GM19025 (cell line): Measurements from ENCODE around the gene C19orf44.

Experiments
- ATAC-seq: cut with Tn5 transposase; IDR thresholded peaks from one replicate; pipeline ENCODE4 v1.9.1; 2021; ENCODE audit warnings: mild to moderate bottlenecking, low read depth, moderate library complexity; ENCODE audit not compliant: unreplicated experiment

C19orf44 gene

DNA sequence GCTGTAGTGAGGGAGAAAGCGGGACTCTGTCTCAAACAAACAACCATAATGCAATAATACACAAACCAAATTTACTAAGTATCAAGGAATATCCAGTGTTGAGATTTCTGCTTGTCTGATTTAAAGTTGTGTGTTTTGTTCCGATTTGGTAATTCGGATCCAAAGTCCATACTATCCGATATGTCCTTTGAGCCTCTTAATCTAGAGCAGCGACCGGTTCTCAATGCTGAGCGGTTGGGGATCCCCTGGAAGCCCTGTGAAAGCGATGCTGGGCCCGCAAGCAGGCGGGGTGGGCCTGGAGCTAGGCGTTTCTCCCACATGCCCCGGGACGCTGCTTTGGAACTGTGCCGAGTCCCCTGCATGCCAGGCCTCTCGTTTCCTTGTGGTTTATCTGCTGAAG lies 20.2 kb downstream of the C19orf44 start:
- ATAC-seq, result no peak

DNA sequence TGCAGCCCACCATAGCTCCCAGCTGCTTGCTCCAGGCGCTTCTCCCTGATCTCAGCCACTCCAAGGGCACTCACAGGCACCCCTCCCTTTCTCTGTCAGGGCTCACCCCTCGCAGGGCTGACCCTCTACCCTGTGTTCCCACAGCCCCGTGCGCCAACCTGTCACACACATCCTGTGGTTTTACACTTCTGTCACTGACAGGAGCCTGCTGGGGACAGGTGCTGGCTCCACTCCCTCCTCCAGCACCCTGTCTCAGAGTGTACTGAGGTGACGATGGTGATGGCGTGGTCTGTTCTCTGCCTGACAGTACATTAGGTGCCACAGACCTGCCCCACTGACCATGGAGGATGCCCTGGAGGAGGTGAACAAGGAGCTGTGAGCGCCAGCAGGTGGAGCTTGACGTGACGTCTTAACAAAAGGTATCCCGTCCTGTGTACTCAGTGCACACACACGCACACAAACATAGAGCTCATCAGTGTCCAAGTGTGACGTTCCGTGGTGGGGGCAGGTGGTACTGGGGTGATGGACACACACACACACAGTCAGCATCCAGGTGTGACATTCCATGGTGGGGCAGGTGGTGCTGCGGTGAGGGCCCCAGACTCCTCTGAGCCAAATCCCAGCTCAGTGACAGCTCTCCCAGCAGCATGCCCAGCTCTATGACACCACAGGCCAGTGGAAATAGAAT lies 20.9 kb downstream of the C19orf44 start:
- no peak for ATAC-seq

GRCh38 chr19:16518061-16518460 lies 21.9 kb downstream of the C19orf44 start:
- no peak for ATAC-seq

GRCh38 chr19:16518483-16519229 lies 22.5 kb downstream of the C19orf44 start:
- ATAC-seq, result no peak

DNA sequence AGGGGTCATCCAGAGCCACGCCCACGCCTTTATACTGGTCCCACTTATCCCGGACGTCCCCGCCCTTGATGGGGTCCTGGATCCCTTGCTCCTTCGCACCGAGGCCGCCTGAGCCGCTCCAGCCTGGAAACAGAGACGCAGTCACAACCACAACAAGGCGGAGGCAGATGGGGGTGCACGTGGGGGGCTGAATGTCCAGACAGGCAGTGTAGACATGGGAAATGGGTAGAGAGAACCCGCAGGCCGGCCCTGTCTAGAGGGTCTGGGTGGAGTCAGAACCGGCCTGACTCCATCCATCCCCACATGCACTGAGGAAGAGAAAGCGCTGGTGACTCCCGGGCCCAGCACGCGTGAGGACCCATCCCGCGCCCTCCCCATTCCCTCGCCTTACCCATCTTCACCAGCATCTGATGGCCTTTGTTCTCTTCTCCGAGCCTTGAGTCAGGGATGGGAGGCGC lies 23.1 kb downstream of the C19orf44 start:
- ATAC-seq, result no peak

GRCh38 chr19:16520074-16520973 lies 24.1 kb downstream of the C19orf44 start:
- ATAC-seq, result no peak

DNA sequence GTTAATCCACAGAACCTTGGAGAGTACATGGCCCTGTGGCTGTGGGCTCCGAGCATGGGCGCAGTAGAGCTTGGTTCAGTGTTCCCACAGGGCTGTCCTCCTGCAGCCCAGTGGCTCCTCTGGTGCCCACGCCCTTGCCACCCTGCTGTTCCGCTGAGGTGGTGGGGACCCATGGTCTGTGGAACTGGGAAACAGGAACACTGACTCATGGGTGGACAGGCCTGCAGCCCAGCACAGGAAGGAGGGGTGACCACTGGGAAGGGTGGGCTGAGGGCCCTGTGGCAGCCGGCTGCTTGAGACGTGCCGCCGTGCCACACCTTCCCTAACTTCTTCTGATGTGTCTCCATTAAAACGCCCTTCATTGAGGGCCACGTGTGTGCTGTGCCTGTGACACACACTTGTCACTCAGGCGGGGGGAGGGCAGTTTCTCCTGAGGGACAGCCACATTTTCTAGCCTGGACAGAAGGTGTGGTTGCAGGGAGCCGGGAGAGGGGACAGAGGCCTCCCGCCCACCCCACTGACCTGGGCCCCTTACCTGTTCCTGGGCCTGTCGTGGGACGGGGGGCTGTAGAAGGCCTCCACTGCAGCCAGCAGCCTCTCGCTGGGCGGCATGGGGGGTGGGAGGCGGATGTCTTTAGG lies 24.9 kb downstream of the C19orf44 start:
- no peak for ATAC-seq

DNA sequence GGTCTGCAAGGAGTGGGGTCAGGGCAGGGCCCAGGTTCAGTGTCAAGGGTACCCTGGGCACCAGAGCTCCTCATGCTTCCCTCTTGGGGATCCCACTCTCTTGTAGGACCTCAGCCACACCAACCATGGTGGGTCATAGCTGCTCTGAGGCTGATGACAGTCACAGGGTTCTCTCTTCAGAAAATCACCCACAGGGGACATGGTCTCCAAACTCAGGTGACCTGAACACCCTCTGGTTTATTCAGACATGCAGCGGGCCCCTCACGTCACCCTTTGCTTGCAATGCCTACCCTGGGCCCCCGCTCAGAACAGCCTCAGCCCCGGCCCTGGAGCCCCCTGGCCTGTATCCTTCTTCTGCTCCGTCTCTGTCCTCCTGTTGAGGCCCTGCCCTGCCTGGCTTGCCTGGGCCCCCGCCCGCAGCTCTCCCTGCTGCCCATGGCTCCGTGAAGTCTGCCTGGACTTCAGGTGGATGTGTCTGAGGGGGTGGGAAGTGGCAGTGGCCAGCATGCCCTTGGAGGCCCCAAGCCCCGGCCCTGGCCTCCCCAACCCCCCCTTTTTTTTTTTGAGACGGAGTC lies 25.6 kb downstream of the C19orf44 start:
- no peak for ATAC-seq

DNA sequence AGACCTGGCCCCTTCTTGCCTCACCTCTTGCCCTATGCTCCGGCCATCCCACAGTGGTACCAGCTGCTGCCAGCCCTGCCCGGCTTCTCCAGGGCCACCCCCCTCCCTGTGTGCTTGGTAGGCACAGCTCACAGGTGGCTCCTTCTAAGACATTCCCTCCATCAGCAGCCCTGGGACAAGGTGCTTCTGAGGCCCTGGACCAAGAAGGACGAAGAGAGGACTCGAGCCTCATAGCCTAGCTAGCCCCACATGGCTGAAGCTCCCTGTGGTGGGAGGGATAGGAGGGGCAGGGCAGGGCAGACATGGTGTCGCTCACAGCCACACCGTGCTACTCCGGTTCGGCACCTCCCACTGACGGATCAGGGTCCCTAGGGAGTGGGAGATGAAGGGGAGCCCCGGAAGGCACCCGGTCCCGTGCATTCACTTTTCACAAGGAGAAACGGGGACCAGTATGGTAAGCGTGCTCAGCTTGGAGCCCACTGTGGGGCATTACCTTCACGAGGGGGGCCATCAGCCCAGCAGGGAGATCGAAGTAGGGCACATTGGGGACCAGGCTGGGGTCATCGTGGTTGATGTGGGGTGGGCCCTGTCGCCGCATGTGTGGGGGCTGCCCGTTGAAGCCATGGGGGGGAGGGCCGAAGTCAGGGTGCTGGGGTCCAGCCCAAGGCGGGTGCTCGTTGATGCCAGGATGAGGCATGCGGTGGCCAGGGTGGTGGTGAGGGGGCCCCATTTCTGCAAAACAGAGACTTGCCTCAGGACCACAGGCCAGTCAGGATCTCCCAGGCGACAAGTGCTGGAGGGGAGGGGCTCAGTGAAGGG lies 26.6 kb downstream of the C19orf44 start:
- ATAC-seq, result no peak

DNA sequence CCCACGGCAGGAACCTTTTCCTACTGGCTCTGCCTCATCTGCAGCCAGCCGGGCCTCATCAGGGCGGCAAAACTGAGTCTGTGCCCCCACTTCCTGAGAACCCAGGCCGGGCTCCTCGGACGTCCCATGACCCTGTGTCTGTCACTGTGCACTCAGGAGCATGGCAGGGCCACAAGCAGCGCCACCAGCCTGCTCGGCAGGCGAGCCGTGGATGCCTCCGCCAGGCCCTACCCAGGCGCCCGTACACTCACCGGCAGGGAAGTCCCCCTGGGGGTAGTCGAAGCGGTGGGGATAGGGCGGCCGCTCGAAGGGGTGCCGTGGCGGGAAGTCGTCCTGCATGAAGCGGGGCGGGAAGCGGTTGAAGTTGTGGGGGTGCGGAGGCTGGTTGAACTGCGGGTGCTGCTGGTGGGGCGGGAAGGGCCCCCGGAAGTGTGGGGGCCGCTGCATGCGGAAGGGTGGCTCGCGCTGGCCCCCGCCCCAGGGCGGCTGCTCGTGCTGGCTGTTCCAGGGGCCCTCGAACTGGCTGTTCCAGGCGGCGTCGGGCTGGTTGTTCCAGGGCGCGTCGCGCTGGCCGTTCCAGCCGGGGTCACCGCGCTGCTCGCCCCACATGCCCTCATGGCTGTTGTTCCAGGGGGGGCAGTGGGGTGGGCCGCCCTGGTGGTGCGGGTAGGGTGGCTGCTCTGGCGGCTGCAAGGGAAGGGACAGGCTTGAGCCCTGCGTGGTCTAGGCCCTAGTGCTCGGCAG lies 29.0 kb downstream of the C19orf44 start:
- no peak for ATAC-seq

DNA sequence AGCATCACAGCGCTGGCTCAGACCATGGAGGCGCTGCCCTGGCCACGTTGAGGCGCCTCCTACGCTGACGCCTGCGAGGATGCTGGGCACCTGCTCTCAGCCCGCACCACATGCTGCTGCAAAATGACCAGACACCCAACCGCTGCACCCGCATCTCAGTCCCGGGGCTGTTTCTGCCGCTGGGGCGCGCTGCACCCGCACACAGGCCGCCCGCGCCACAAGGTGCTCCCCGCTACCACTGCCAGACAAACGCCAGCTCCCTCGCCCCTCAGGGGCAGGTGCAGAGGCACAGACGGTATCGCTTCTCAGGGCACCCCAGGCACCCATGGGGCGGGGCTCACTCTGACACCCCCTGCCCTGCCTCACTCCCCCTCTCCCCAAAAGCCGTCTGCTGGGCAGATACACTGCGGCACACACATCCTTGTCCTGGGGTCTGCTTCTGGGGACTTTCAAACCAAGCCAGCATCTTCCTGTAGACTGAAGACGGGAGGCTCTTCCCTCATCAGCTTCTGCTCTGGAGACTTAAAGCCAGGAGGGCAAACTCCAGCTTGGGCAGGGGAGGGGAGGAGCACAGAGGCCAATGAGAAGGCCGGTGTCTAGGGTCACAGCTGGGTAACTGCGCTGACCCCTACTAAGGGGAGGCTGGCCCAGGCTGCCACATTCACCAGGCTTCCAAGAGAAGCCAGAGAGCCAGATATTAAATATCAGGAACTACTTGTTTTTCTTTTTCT lies 29.7 kb downstream of the C19orf44 start:
- ATAC-seq, result no peak

DNA sequence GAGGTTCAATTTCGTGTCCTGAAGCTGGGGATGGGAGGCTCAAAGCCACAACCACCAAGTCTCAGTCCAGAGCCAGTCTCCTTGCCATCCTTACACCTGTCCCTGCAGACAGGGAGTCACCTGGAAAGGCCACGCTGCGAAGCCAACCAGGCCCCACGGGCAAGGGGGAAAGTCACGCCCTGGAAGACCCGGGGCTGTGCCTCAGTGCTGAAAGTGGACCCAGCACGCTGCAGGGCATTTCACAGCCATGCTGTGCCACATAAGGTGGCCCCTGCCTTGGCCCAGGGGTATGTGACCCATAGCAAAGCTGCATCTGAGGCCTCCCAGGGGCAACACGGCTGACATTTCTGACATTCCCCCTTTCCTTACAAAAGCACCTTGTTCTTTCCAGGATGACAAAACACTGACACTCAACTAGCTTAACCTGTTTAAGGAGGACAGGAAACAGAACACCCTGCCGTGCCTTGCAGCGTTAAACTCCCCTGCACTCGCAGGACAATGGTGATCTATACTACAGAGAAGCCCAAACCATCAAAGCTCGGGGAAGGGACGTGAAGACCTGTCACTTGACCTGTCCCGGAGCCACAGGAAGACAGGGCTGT lies 31.2 kb downstream of the C19orf44 start:
- ATAC-seq, result no peak

DNA sequence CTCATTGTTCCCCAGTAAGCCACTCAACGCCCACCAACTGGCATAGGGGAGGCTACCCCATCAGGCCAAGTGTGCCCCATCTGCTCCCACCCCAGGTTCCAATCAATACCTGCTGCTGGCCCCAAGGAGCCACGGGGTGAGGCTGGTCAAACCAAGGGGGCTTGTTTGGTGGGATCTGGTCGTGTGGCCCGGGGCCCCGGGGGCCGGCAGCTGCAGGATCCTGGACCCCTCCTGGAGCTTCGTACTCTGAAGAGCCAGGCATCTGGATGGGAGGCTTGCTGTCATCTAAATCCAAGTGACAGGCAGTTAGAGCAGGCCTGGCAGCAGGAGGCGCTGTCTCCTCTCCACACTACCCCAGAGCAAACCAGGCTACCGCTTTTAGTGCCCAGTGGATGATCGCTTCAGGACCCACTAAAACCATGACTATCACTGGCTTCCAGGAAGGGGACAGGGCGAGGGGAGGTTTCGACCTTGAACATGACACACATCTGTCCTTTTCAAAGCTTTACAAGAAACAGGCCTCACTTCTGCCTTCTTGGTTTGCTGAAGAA lies 31.9 kb downstream of the C19orf44 start:
- ATAC-seq, result no peak

GRCh38 chr19:16529466-16530144 lies 33.4 kb downstream of the C19orf44 start:
- no peak for ATAC-seq

- ATAC-seq, result no peak
These were observed 34.6 kb downstream of the C19orf44 start for GRCh38 chr19:16530540-16531379.

DNA sequence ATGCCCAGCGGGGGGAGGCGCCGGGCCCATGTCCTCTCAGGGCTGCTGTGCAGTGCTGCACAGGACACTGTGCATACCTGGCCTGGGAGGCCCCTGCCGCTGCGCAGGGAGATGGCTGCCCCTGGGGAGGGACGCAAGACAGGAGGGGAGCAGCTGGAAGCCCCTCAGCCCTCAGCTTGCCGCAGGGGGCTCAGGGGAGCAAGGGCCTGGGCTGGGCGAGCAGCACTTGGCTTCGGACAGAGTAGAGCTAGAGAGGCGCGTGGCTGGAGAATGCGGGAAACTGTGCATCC lies 35.1 kb downstream of the C19orf44 start:
- no peak for ATAC-seq
